H1 (cell line): ENCODE data around the gene ARAP3. TPM values are rescaled to one million over a fixed set of nuclear protein-coding genes. Genes with fewer than 3 reads are reported as not detected.

Experiments
- CTCF ChIA-PET: fragments of 300-600 bp; sonication (Branson Sonifier 250); formaldehyde crosslinking; loops from one replicate; lab custom pipeline; 2021; ENCODE audit not compliant: partially characterized antibody; lab: Charles Lee
- POLR2A ChIA-PET: fragments of 300-600 bp; sonication (Branson Sonifier 250); formaldehyde crosslinking; loops from one replicate; lab custom pipeline; 2021; ENCODE audit warnings: inconsistent platforms; ENCODE audit not compliant: partially characterized antibody; lab: Charles Lee
- DNase-seq, 2 experiments: peaks; one replicate each; pipeline versions ENCODE4 v3.0.0 to v3.0.0-alpha.2; 2010 to 2022; ENCODE audit warnings: low spot score in 2 of 2, low read depth in 1 of 2, mixed read lengths in 1 of 2
- FAIRE-seq: peaks from 2 replicates; lab custom pipeline; 2011; peaks lifted over from hg19 to GRCh38; lab: Jason Lieb, UNC
- H2AFZ ChIP-seq: 2 replicates; pipeline ENCODE4 v1.8.1; 2012; ENCODE audit warnings: low read length, inconsistent platforms
- H2AK5ac ChIP-seq: 2 replicates; pipeline ENCODE4 v1.6.1; 2013; ENCODE audit warnings: low read depth, low read length
- H2BK120ac ChIP-seq: replicated peaks from 2 replicates; pipeline ENCODE3; 2013; ENCODE audit warnings: low read depth, low read length, inconsistent platforms
- H2BK12ac ChIP-seq: 2 replicates; pipeline ENCODE4 v1.6.1; 2013; ENCODE audit warnings: low read depth, low read length
- H2BK15ac ChIP-seq: 2 replicates; pipeline ENCODE4 v1.6.1; 2013; ENCODE audit warnings: low read length
- H2BK20ac ChIP-seq: 2 replicates; pipeline ENCODE4 v1.6.1; 2013; ENCODE audit warnings: low read length
- H2BK5ac ChIP-seq: 2 replicates; pipeline ENCODE4 v1.6.1; 2013; ENCODE audit warnings: low read depth, low read length
- H3K14ac ChIP-seq: 2 replicates; pipeline ENCODE4 v1.6.1; 2013; ENCODE audit warnings: inconsistent platforms; ENCODE audit not compliant: insufficient read length
- H3K18ac ChIP-seq: 2 replicates; pipeline ENCODE4 v1.6.1; 2013; ENCODE audit warnings: low read length; ENCODE audit errors: extremely low read depth
- H3K23ac ChIP-seq: 2 replicates; pipeline ENCODE4 v1.6.1; 2013; ENCODE audit warnings: inconsistent platforms; ENCODE audit not compliant: insufficient read length
- H3K23me2 ChIP-seq: 2 replicates; pipeline ENCODE4 v1.6.1; 2013; ENCODE audit warnings: low read depth, low read length
- H3K27ac ChIP-seq: 2 replicates; pipeline ENCODE4 v1.6.1; 2011; ENCODE audit warnings: low read depth, low read length, inconsistent platforms
- H3K27me3 ChIP-seq, 4 experiments: replicated peaks in 1 of 4; 1 replicate in 1 of 4; 2 replicates in 3 of 4; pipeline versions ENCODE4 v1.6.1 to v1.8.1; 2011 to 2013; ENCODE audit warnings: low read length in 3 of 4, mild to moderate bottlenecking in 3 of 4, inconsistent platforms in 2 of 4, mixed read lengths in 2 of 4, moderate library complexity in 1 of 4; ENCODE audit not compliant: control insufficient read depth in 3 of 4, insufficient read depth in 3 of 4; ENCODE audit errors: extremely low read depth in 1 of 4
- H3K36me3 ChIP-seq, 4 experiments: 2 replicates each; pipeline versions ENCODE4 v1.6.1 to v1.8.1; 2011 to 2013; ENCODE audit warnings: mild to moderate bottlenecking in 4 of 4, low read length in 3 of 4, moderate library complexity in 2 of 4, control low read depth in 1 of 4, inconsistent platforms in 1 of 4; ENCODE audit not compliant: insufficient read depth in 4 of 4, control insufficient read depth in 2 of 4
- H3K4ac ChIP-seq: replicated peaks from 2 replicates; pipeline ENCODE3; 2013; ENCODE audit warnings: low read length, low read depth, mixed read lengths, inconsistent platforms; ENCODE audit not compliant: insufficient read length
- H3K4me1 ChIP-seq, 4 experiments: replicated peaks in 1 of 4; 1 replicate in 1 of 4; 2 replicates in 3 of 4; pipeline versions ENCODE4 v1.6.1 to v1.8.1; 2011 to 2013; ENCODE audit warnings: low read length in 3 of 4, inconsistent platforms in 2 of 4, mixed read lengths in 1 of 4; ENCODE audit not compliant: insufficient read depth in 4 of 4, control insufficient read depth in 3 of 4
- H3K4me2 ChIP-seq, 2 experiments: 2 replicates each; pipeline versions ENCODE4 v1.6.1 to v1.8.1; 2011 to 2013; ENCODE audit warnings: low read depth in 2 of 2, low read length in 2 of 2, control low read depth in 1 of 2, inconsistent platforms in 1 of 2, mild to moderate bottlenecking in 1 of 2; ENCODE audit not compliant: insufficient read depth in 1 of 2
- H3K4me3 ChIP-seq, 4 experiments: fragments of 200-600, 300-600 bp in 1 of 4; sonication (generic), shearing (Covaris generic), sonication (Bioruptor Twin) in 1 of 4; 2 replicates each; pipeline versions ENCODE4 v1.5.1 to v1.8.1; 2011 to 2016; ENCODE audit warnings: low read length in 4 of 4, low read depth in 3 of 4, control low read depth in 2 of 4, inconsistent platforms in 2 of 4, mild to moderate bottlenecking in 2 of 4, mixed read lengths in 1 of 4, moderate library complexity in 1 of 4; ENCODE audit not compliant: insufficient read depth in 2 of 4; ENCODE audit errors: extremely low read depth in 1 of 4
- H3K56ac ChIP-seq: replicated peaks from 2 replicates; pipeline ENCODE3; 2013; ENCODE audit warnings: low read depth, mild to moderate bottlenecking, mixed read lengths, low read length, inconsistent platforms; ENCODE audit not compliant: insufficient read length
- H3K79me1 ChIP-seq: 2 replicates; pipeline ENCODE4 v1.6.1; 2013; ENCODE audit warnings: low read depth, low read length, control low read depth
- H3K79me2 ChIP-seq, 2 experiments: 2 replicates each; pipeline versions ENCODE4 v1.6.1 to v1.8.1; 2012 to 2013; ENCODE audit warnings: low read length in 2 of 2, mild to moderate bottlenecking in 2 of 2, inconsistent platforms in 1 of 2; ENCODE audit not compliant: insufficient read depth in 2 of 2, control insufficient read depth in 1 of 2
- H3K9ac ChIP-seq, 4 experiments: replicated peaks in 1 of 4; 1 replicate in 1 of 4; 2 replicates in 3 of 4; pipeline versions ENCODE4 v1.6.1 to v1.8.1; 2011 to 2013; ENCODE audit warnings: low read depth in 3 of 4, low read length in 3 of 4, control low read depth in 2 of 4, mild to moderate bottlenecking in 2 of 4, moderate library complexity in 2 of 4, inconsistent platforms in 1 of 4; ENCODE audit errors: extremely low read depth in 1 of 4
- H3K9me3 ChIP-seq, 2 experiments: 2 replicates each; pipeline versions ENCODE4 v1.6.1 to v1.8.1; 2012 to 2013; ENCODE audit warnings: mild to moderate bottlenecking in 2 of 2, moderate library complexity in 2 of 2, control low read depth in 1 of 2, inconsistent platforms in 1 of 2, low read depth in 1 of 2, low read length in 1 of 2, mixed read lengths in 1 of 2; ENCODE audit not compliant: insufficient read depth in 2 of 2
- H4K20me1 ChIP-seq, 2 experiments: replicated peaks in 1 of 2; 2 replicates each; pipeline versions ENCODE3 to v1.8.1; 2011 to 2013; ENCODE audit warnings: inconsistent platforms in 2 of 2, low read length in 2 of 2, mild to moderate bottlenecking in 1 of 2; ENCODE audit not compliant: insufficient read depth in 2 of 2, control insufficient read depth in 1 of 2
- H4K5ac ChIP-seq: 2 replicates; pipeline ENCODE4 v1.6.1; 2013; ENCODE audit warnings: low read length, low read depth, mixed read lengths, inconsistent platforms; ENCODE audit not compliant: insufficient read length
- H4K8ac ChIP-seq: 2 replicates; pipeline ENCODE4 v1.8.0; 2013; ENCODE audit warnings: mild to moderate bottlenecking, moderate library complexity, low read length, inconsistent platforms; ENCODE audit not compliant: insufficient read depth; ENCODE audit errors: extremely low read depth
- H4K91ac ChIP-seq: replicated peaks from 2 replicates; pipeline ENCODE3; 2013; ENCODE audit warnings: low read length, mixed read lengths, inconsistent platforms; ENCODE audit not compliant: insufficient read length
- ATF2 ChIP-seq: IDR thresholded peaks from 2 replicates; pipeline ENCODE4 v1.6.1; 2012; ENCODE audit warnings: low read length, inconsistent platforms
- KDM4A ChIP-seq: IDR thresholded peaks from one replicate; pipeline ENCODE4 v1.7.1; 2012; ENCODE audit warnings: low read depth, mild to moderate bottlenecking, moderate library complexity, low read length, inconsistent platforms; ENCODE audit not compliant: severe bottlenecking
- MAX ChIP-seq: IDR thresholded peaks from 2 replicates; pipeline ENCODE4 v1.6.1; 2012; ENCODE audit warnings: inconsistent platforms
- POLR2A ChIP-seq, 2 experiments: IDR thresholded peaks; 1 replicate in 1 of 2; 2 replicates in 1 of 2; pipeline ENCODE4 v1.6.1; 2011; ENCODE audit warnings: low read depth in 2 of 2, low read length in 2 of 2, mild to moderate bottlenecking in 2 of 2; ENCODE audit errors: control extremely low read depth in 1 of 2
- RAD21 ChIP-seq, 2 experiments: IDR thresholded peaks in 1 of 2; conservative IDR thresholded peaks in 1 of 2; 2 replicates each; pipeline ENCODE4 v1.6.1; 2011; ENCODE audit warnings: low read depth in 2 of 2, low read length in 2 of 2, improper control_type of control experiment in 1 of 2, inconsistent platforms in 1 of 2, mild to moderate bottlenecking in 1 of 2, moderate library complexity in 1 of 2
- RFX5 ChIP-seq: IDR thresholded peaks from 2 replicates; pipeline ENCODE4 v1.6.1; 2011; ENCODE audit warnings: low read depth, low read length, improper control_type of control experiment, borderline replicate concordance
- SP4 ChIP-seq: IDR thresholded peaks from 2 replicates; pipeline ENCODE4 v1.6.1; 2012; ENCODE audit warnings: low read length, inconsistent platforms
- TBP ChIP-seq: IDR thresholded peaks from 2 replicates; pipeline ENCODE4 v1.6.1; 2011; ENCODE audit warnings: low read depth, low read length, improper control_type of control experiment
- WGBS, 2 experiments: shearing (Covaris generic) in 1 of 2; methylation state at CpG; one replicate each; pipeline versions ENCODE4 v1.1.6 to v1.1.7; 2013 to 2015; ENCODE audit warnings: low lambda C conversion rate in 2 of 2, mixed read lengths in 2 of 2, inconsistent platforms in 1 of 2, low coverage in 1 of 2, missing lambda C conversion rate in 1 of 2; ENCODE audit not compliant: insufficient replicate concordance in 2 of 2, insufficient coverage in 1 of 2, insufficient read length in 1 of 2; ENCODE audit errors: extremely low coverage in 1 of 2, missing lambda C conversion rate in 1 of 2; 5-methylcytosine and 5-hydroxymethylcytosine counted together
- polyA plus RNA-seq, 7 experiments: library from polyadenylated mRNA; depleted of rRNA in 3 of 7; stranded (reverse) in 5 of 7; unstranded in 2 of 7; fragments of >200 nt in 5 of 7; fragments of 200-250 nt in 2 of 7; gene quantifications; 1 replicate in 5 of 7; 2 replicates in 1 of 7; 4 replicates in 1 of 7; pipeline versions ENCODE4 v1.2.1 to v1.2.3, GENCODE V29; 2011 to 2013; ENCODE audit warnings: missing spikeins in 2 of 7, mixed read lengths in 2 of 7
- total RNA-seq: library from RNA; stranded (reverse); fragmentation: NEBNext Ultra II Directional; extraction: Animal tissue kit (Norgen Biotek cat#: 25700); gene quantifications from 2 replicates; pipeline ENCODE4 v1.2.1, GENCODE V29; 2021

Gene ARAP3
- total and polyA plus RNA-seq, 2 of the 8 experiments (the other 6 are each of a cell fraction or from before 2014, with no cell fraction given): 14.4 to 48.6 TPM

GRCh38 chr5:141650851-141651727 lies 30.9 kb downstream of the ARAP3 start, which contains the start of gene FCHSD1:
Gene FCHSD1 (minus strand): TSS chr5:141651418. CDS start chr5:141651368, 50 bp downstream.
- FAIRE-seq: no peak
- peak within 1 kb of the TSS; percentile 90 to 97 for H3K4me2 ChIP-seq
- TF ChIP-seq POLR2A (IDR thresholded peaks at IDR 0.05; ENCODE audit: control extremely low read depth in 1 of 2, low read depth in 2 of 2, low read length in 2 of 2) (peak in 1 of 2 experiments; percentile 27; a peak in 1 of 3 replicates), KDM4A (peak; percentile 82), SP4 (no peak), RFX5 (no peak), TBP (peak; percentile 17; the same call in 1 of the 2 replicates), RAD21 (IDR thresholded peaks at IDR 0.05 in 1 of 2, conservative IDR thresholded peaks at IDR 0.05 in 1 of 2; ENCODE audit: low read depth in 2 of 2, low read length in 2 of 2) (no peak; a peak in 1 of 4 replicates), MAX (peak; percentile 28; the same call in 1 of the 2 replicates), ATF2 (no peak)

More at GRCh38 chr5:141650851-141651727, 30.9 kb downstream of the ARAP3 start, which contains the start of gene FCHSD1:
- H2BK15ac ChIP-seq: no peak within 1 kb of the TSS
- no peak within 1 kb of the TSS for H3K56ac ChIP-seq
- 0 out of 2 replicates have a peak within 1 kb of the TSS, but pooled peaks have one; percentile 22 for H2BK5ac ChIP-seq
- no peak within 1 kb of the TSS for H4K5ac ChIP-seq
- H3K4ac ChIP-seq: peak within 1 kb of the TSS; percentile 2
- H3K9ac ChIP-seq: peak within 1 kb of the TSS; percentile 8 to 61 (median 24); a peak in 5 of 7 replicates
- no peak within 1 kb of the TSS for H4K8ac ChIP-seq
- no peak within 1 kb of the TSS for H3K18ac ChIP-seq
- H2BK20ac ChIP-seq: no peak within 1 kb of the TSS
- 5% methylated on average over 16 of the region's 50 CpGs; no CpG with 5 or more reads in 1 of the 2 experiments for WGBS, 2 experiments
- no peak within 1 kb of the TSS for H2AK5ac ChIP-seq
- POLR2A ChIA-PET: interaction anchor here (0.6 to 7.3 kb wide), 17 partner anchors 9 to 227 kb away, joined by 3 to 96 read pairs (median 4); partner anchors contain the start of genes ARAP3, DIAPH1, HDAC3 and PCDH1
- H3K4me1 ChIP-seq: peaks cover 2 to 8% (median 6%) of the 10 kb centered on the region in 4 experiments; a peak in 6 of 7 replicates
- H4K20me1 ChIP-seq: peaks cover 2 to 3% of the 10 kb centered on the region in 2 experiments
- H3K27ac ChIP-seq: no peak within 1 kb of the TSS
- CTCF ChIA-PET: interaction anchor here (0.7 to 1.8 kb wide), 14 partner anchors 8 to 361 kb away, joined by 3 to 7 read pairs (median 4); partner anchors contain the start of genes DIAPH1, GNPDA1, HDAC3 and RELL2
- H4K91ac ChIP-seq: peak within 1 kb of the TSS; percentile 17
- no peak within 1 kb of the TSS for H2BK120ac ChIP-seq
- H3K9me3 ChIP-seq: no peaks in the 10 kb centered on the region
- H3K14ac ChIP-seq: no peak within 1 kb of the TSS
- H3K79me1 ChIP-seq: peaks cover 3% of the 10 kb centered on the region; the same call in 1 of the 2 replicates
- no peak within 1 kb of the TSS for H3K23ac ChIP-seq
- peaks cover 3% of the 10 kb centered on the region; the same call in 1 of the 2 replicates for H3K23me2 ChIP-seq
- H3K27me3 ChIP-seq: no peaks in the 10 kb centered on the region; a peak in 1 of 7 replicates
- no peaks in the 10 kb centered on the region for H3K79me2 ChIP-seq
- peak within 1 kb of the TSS; percentile 56; the same call in 1 of the 2 replicates for H2BK12ac ChIP-seq
- H3K36me3 ChIP-seq: peaks cover 0 to 16% (median 8%) of the 10 kb centered on the region in 4 experiments; a peak in 4 of 8 replicates
- peak; percentile 66 to 95 for DNase-seq
- H2AFZ ChIP-seq: peak within 1 kb of the TSS; percentile 72; the same call in 1 of the 2 replicates
- H3K4me3 ChIP-seq: peak within 1 kb of the TSS; percentile 43 to 83 (median 67)
